CD4-positive, alpha-beta T cell (primary cell): Measurements from ENCODE around the gene ATIC. TPM values are rescaled to one million over a fixed set of nuclear protein-coding genes. Genes with fewer than 3 reads are reported as not detected.

Experiments used
- ATAC-seq: fragments of 200-7000 bp; cut with Tn5 transposase; one replicate; pipeline ENCODE4 v1.10.0; 2022; ENCODE audit warnings: mild to moderate bottlenecking; ENCODE audit not compliant: poor library complexity
- CTCF ChIA-PET: fragments of 350-600 bp; sonication (Branson Sonifier 250); formaldehyde crosslinking; loops from one replicate; lab custom pipeline; 2021; ENCODE audit warnings: antibody characterized with exemption, inconsistent platforms; lab: Charles Lee
- POLR2A ChIA-PET: fragments of 350-600 bp; sonication (Branson Sonifier 250); formaldehyde crosslinking; loops from one replicate; lab custom pipeline; 2021; ENCODE audit warnings: antibody characterized with exemption, inconsistent platforms; lab: Charles Lee
- DNase-seq, 14 experiments: peaks; one replicate each; pipeline ENCODE4 v3.0.0-alpha.2; 2013 to 2020; ENCODE audit warnings: mixed read lengths in 2 of 14
- H3K27ac ChIP-seq, 2 donors: one replicate each; pipeline versions ENCODE4 v1.5.1 to v1.7.0; 2013; ENCODE audit warnings: low read length in 2 of 2, low read depth in 1 of 2, mild to moderate bottlenecking in 1 of 2
- H3K27me3 ChIP-seq, 2 experiments: 1 replicate in 1 of 2; 2 replicates in 1 of 2; pipeline versions ENCODE4 v1.6.1 to v1.7.0; 2013; ENCODE audit warnings: low read length in 2 of 2, control low read depth in 1 of 2, mild to moderate bottlenecking in 1 of 2, moderate library complexity in 1 of 2; ENCODE audit not compliant: insufficient read depth in 2 of 2, control insufficient read depth in 1 of 2
- H3K36me3 ChIP-seq: one replicate; pipeline ENCODE4 v1.6.1; 2013; ENCODE audit warnings: low read length, control low read depth; ENCODE audit not compliant: insufficient read depth
- H3K4me1 ChIP-seq: one replicate; pipeline ENCODE4 v1.6.1; 2013; ENCODE audit warnings: low read length, control low read depth; ENCODE audit not compliant: insufficient read depth
- H3K4me3 ChIP-seq: one replicate; pipeline ENCODE4 v1.5.1; 2013; ENCODE audit warnings: mild to moderate bottlenecking, low read length, moderate library complexity
- H3K9me3 ChIP-seq, 2 experiments: 1 replicate in 1 of 2; 2 replicates in 1 of 2; pipeline versions ENCODE4 v1.6.1 to v1.7.0; 2013; ENCODE audit warnings: low read length in 2 of 2, mild to moderate bottlenecking in 2 of 2, control low read depth in 1 of 2, moderate library complexity in 1 of 2; ENCODE audit not compliant: control insufficient read depth in 1 of 2, insufficient read depth in 1 of 2
- H3K27ac Mint-ChIP-seq: one replicate; pipeline ENCODE4 v1.8.0; 2020; ENCODE audit warnings: mixed read lengths
- H3K27me3 Mint-ChIP-seq: one replicate; pipeline ENCODE4 v1.8.0; 2021; ENCODE audit warnings: mixed read lengths
- H3K36me3 Mint-ChIP-seq: one replicate; pipeline ENCODE4 v1.8.0; 2021; ENCODE audit warnings: low read depth, mixed read lengths
- H3K4me1 Mint-ChIP-seq: one replicate; pipeline ENCODE4 v1.8.0; 2021; ENCODE audit warnings: low read depth, mixed read lengths
- H3K4me3 Mint-ChIP-seq: one replicate; pipeline ENCODE4 v1.8.0; 2020; ENCODE audit warnings: mild to moderate bottlenecking, mixed read lengths
- H3K9me3 Mint-ChIP-seq: one replicate; pipeline ENCODE4 v1.8.0; 2020; ENCODE audit warnings: mixed read lengths
- CTCF ChIP-seq: fragments of 200-600 bp; IDR thresholded peaks from one replicate; pipeline ENCODE4 v1.8.0; 2022; ENCODE audit warnings: antibody characterized with exemption, mild to moderate bottlenecking
- intact Hi-C, 2 experiments: fragments of 100-400 bp; cut with DNase I in 1 of 2; cut with micrococcal nuclease in 1 of 2; formaldehyde crosslinking; loops; one replicate each; pipeline versions ENCODE4 v1.15.1 to v1.9.0; 2023 to 2025; cut with DNase I, micrococcal nuclease
- total RNA-seq, 174 experiments: library from RNA in 2 of 174; stranded (reverse) in 2 of 174; gene quantifications; one replicate each; pipeline ENCODE4 v1.2.3 and lab custom pipeline; 2021 to 2026

Gene ATIC
- total RNA-seq, 2 experiments from 2014 or later, result 40.5 to 43.3 TPM

DNA sequence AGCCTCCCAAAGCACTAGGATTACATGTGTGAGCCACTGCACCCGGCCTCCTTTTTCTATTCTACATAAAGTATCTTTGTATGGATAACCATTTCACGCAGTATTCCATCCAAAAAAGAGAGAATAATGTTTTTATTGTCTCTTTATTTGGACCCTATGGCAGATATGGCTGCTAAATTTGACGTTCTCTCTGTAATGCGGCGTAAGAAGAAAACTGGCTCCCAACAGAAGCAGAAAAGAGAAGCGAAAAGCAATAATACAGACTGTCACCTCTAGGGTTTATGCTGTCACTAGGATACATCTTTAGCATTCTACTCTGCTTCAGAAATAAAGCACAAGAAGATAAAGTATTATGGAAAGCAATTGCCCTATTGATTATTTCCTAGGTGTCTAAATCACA lies 68.1 kb downstream of the ATIC start:
- POLR2A ChIA-PET, result no interaction called here
- Histone ChIP-seq H3K27me3 (no peaks in the 10 kb centered on the region), H3K27ac (no peak overlapping the region), H3K4me1 (no peaks in the 10 kb centered on the region), H3K9me3 (peaks cover 0 to 4% of the 10 kb centered on the region in 2 experiments), H3K36me3 (no peaks in the 10 kb centered on the region), H3K4me3 (no peak overlapping the region)
- Mint-ChIP-seq H3K4me3 (no peak overlapping the region), H3K36me3 (peaks cover 8% of the 10 kb centered on the region), H3K27me3 (no peaks in the 10 kb centered on the region), H3K4me1 (no peaks in the 10 kb centered on the region), H3K9me3 (no peaks in the 10 kb centered on the region), H3K27ac (no peak overlapping the region)
- DNase-seq (no peak), ATAC-seq (no peak)
- no peak for TF ChIP-seq CTCF
- CTCF ChIA-PET, result no interaction called here
- intact Hi-C loops, result no loop called here

GRCh38 chr2:215380699-215381098 lies 68.8 kb downstream of the ATIC start:
- Histone ChIP-seq H3K27me3 (no peaks in the 10 kb centered on the region), H3K9me3 (no peaks in the 10 kb centered on the region), H3K4me3 (no peak overlapping the region), H3K36me3 (no peaks in the 10 kb centered on the region), H3K27ac (no peak overlapping the region), H3K4me1 (no peaks in the 10 kb centered on the region)
- ChIA-PET POLR2A (no interaction called here), CTCF (no interaction called here)
- no peaks in the 10 kb centered on the region for H3K4me1 Mint-ChIP-seq
- intact Hi-C loops, result no loop called here
- H3K4me3 Mint-ChIP-seq, result no peak overlapping the region
- H3K9me3 Mint-ChIP-seq, result no peaks in the 10 kb centered on the region
- DNase-seq, result no peak
- no peak for TF ChIP-seq CTCF
- H3K27ac Mint-ChIP-seq, result no peak overlapping the region
- peaks cover 4% of the 10 kb centered on the region for H3K36me3 Mint-ChIP-seq
- ATAC-seq, result no peak
- no peaks in the 10 kb centered on the region for H3K27me3 Mint-ChIP-seq

GRCh38 chr2:215382011-215382410 lies 70.2 kb downstream of the ATIC start:
- Histone ChIP-seq H3K4me1 (no peaks in the 10 kb centered on the region), H3K4me3 (no peak overlapping the region), H3K36me3 (no peaks in the 10 kb centered on the region), H3K9me3 (no peaks in the 10 kb centered on the region), H3K27me3 (no peaks in the 10 kb centered on the region), H3K27ac (no peak overlapping the region)
- Mint-ChIP-seq H3K27ac (no peak overlapping the region), H3K27me3 (no peaks in the 10 kb centered on the region), H3K4me1 (no peaks in the 10 kb centered on the region), H3K36me3 (peaks cover 3% of the 10 kb centered on the region), H3K4me3 (no peak overlapping the region), H3K9me3 (no peaks in the 10 kb centered on the region)
- no peak for ATAC-seq
- TF ChIP-seq CTCF, result no peak
- intact Hi-C loops, result no loop called here
- POLR2A ChIA-PET, result no interaction called here
- CTCF ChIA-PET, result no interaction called here
- DNase-seq, result no peak
